NCI-H146 treated with DMSO at 0.1 percent for 48 hours (cell line): ENCODE data around the gene PACSIN2.
"Not testable (repeated sequence)": the region's sequence is repeated elsewhere in the genome, so short reads cannot be mapped to it uniquely, and the experiment has no call there.

ENCODE experiments used
- DNase-seq: peaks from one replicate; lab custom pipeline; 2025; ENCODE audit not compliant: unreplicated experiment; lab: John Stamatoyannopoulos, UW

The PACSIN2 gene

GRCh38 chr22:42992886-42993479, 22.0 kb downstream of the PACSIN2 start:
- DNase-seq: no peak

- no peak for DNase-seq
Observed at GRCh38 chr22:42992092-42992491, 22.9 kb downstream of the PACSIN2 start.

- no peak for DNase-seq
Observed at GRCh38 chr22:42991010-42991651, 23.8 kb downstream of the PACSIN2 start.

- DNase-seq: no peak
Observed at GRCh38 chr22:42990131-42990838, 24.7 kb downstream of the PACSIN2 start.

GRCh38 chr22:42986115-42986514, 28.8 kb downstream of the PACSIN2 start:
- DNase-seq: no peak

- DNase-seq: no peak
Observed at GRCh38 chr22:42985531-42985905, 29.4 kb downstream of the PACSIN2 start.

- DNase-seq: no peak
Observed at GRCh38 chr22:42984814-42985530, 30.0 kb downstream of the PACSIN2 start.

GRCh38 chr22:42984397-42984796, 30.6 kb downstream of the PACSIN2 start:
- DNase-seq: no peak

- no peak for DNase-seq
Observed at GRCh38 chr22:42983470-42983869, 31.5 kb downstream of the PACSIN2 start.

GRCh38 chr22:42979606-42980005, 35.3 kb downstream of the PACSIN2 start:
- no peak for DNase-seq

- DNase-seq: no peak
Observed at GRCh38 chr22:42978453-42979103, 36.4 kb downstream of the PACSIN2 start.

- no peak for DNase-seq
Observed at GRCh38 chr22:42977569-42977968, 37.4 kb downstream of the PACSIN2 start.

- no peak for DNase-seq
Observed at GRCh38 chr22:42976217-42976933, 38.6 kb downstream of the PACSIN2 start.

- no peak for DNase-seq
Observed at GRCh38 chr22:42974223-42974622, 40.7 kb downstream of the PACSIN2 start.

- DNase-seq: no peak
Observed at GRCh38 chr22:42973536-42973881, 41.4 kb downstream of the PACSIN2 start.

GRCh38 chr22:42972649-42973535, 42.1 kb downstream of the PACSIN2 start:
- no peak for DNase-seq

- not testable (repeated sequence) for DNase-seq
Observed at GRCh38 chr22:42971473-42971860, 43.5 kb downstream of the PACSIN2 start.

GRCh38 chr22:42970029-42970428, 44.9 kb downstream of the PACSIN2 start:
- DNase-seq: no peak

- DNase-seq: no peak
Observed at GRCh38 chr22:42969348-42969975, 45.5 kb downstream of the PACSIN2 start.
